Gastrocnemius medialis (tissue), 4 donors: ENCODE data around the gene THRB.

Experiments used
- POLR2A ChIP-seq, 2 donors: fragments of 450-650 bp; IDR thresholded peaks; one replicate each; pipeline ENCODE4 v1.6.1; 2017; ENCODE audit warnings: antibody characterized with exemption in 2 of 2, mild to moderate bottlenecking in 2 of 2, moderate library complexity in 2 of 2
- TF ChIP-seq, protein P1 (sequence below), 5 experiments: fragments of 450-650 bp in 3 of 5; fragments of 200-600 bp in 2 of 5; sonication (generic) in 2 of 5; IDR thresholded peaks in 4 of 5; conservative IDR thresholded peaks in 1 of 5; 1 replicate in 4 of 5; 2 replicates in 1 of 5; pipeline ENCODE4 v1.5.1; 2016 to 2019; ENCODE audit warnings: antibody characterized with exemption in 5 of 5, mild to moderate bottlenecking in 3 of 5, moderate library complexity in 3 of 5

DNA sequence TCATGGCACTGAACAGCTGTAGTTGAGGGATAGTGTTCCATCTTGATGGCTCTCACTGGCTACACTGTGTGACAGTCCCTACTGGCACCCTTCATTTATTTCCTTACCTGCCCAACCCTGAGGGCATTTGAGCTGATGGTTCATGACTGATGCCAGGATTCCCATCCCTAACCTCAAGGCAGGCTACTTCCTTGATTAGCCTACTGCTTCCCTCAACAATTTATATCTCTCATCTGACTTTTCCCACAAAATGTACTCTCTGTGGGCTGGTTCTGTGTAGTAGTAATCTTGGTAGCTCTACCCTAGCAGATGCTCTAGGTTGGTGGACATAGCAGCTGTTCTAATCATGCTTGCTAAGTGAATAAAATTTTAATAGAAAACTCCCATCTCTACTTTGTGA, 106.0 kb downstream of the THRB start:
- TF ChIP-seq, protein P1, sequence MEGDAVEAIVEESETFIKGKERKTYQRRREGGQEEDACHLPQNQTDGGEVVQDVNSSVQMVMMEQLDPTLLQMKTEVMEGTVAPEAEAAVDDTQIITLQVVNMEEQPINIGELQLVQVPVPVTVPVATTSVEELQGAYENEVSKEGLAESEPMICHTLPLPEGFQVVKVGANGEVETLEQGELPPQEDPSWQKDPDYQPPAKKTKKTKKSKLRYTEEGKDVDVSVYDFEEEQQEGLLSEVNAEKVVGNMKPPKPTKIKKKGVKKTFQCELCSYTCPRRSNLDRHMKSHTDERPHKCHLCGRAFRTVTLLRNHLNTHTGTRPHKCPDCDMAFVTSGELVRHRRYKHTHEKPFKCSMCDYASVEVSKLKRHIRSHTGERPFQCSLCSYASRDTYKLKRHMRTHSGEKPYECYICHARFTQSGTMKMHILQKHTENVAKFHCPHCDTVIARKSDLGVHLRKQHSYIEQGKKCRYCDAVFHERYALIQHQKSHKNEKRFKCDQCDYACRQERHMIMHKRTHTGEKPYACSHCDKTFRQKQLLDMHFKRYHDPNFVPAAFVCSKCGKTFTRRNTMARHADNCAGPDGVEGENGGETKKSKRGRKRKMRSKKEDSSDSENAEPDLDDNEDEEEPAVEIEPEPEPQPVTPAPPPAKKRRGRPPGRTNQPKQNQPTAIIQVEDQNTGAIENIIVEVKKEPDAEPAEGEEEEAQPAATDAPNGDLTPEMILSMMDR (IDR thresholded peaks at IDR 0.05 in 4 of 5, conservative IDR thresholded peaks at IDR 0.05 in 1 of 5) = no peak
- no peak for TF ChIP-seq POLR2A (IDR thresholded peaks at IDR 0.05)
